ENCODE measurements around the gene RPS27. TPM values are rescaled to one million over a fixed set of nuclear protein-coding genes. Genes with fewer than 3 reads are reported as not detected.

The RPS27 gene
- total and polyA plus RNA-seq, 2 experiments from 2014 or later, result 1,371 to 3,355 TPM

GRCh38 chr1:154014154-154014907 is 23.8 kb downstream of the RPS27 start:
- no peaks in the 10 kb centered on the region; the same call in 2 of the 3 replicates for H3K9me3 Mint-ChIP-seq
- DNase-seq (ENCODE audit: low spot score), result no peak
- no peaks in the 10 kb centered on the region for H3K79me2 ChIP-seq (replicated peaks; ENCODE audit: insufficient read depth)

DNA sequence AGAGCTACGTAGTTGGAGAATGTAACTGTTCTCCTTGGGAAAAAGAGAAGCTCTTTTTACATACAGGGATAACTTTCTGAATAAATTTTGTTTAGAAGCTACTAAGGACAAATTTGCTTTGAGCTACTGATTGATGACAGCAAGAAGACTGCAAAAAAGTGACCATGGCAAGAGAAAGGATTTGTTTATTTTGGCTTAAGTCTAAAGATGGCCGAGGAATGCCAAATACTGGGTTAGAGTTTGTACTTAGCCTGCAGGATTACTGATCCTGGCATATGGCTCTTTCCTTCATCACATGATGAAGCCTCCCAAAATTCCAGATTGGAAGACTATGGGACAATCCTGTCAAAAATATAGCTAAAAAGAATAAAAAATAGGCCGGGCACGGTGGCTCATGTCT is 28.7 kb downstream of the RPS27 start:
- TF ChIP-seq ZNF462 (CRISPR knock-in tag; IDR thresholded peaks at IDR 0.05) (no peak), ZNF331 (CRISPR knock-in tag; IDR thresholded peaks at IDR 0.05; ENCODE audit: low read depth) (no peak), EZH2 (IDR thresholded peaks at IDR 0.05; ENCODE audit: low read depth, unreplicated experiment) (no peak), STAT1 (IDR thresholded peaks at IDR 0.05; ENCODE audit: unreplicated experiment) (no peak)
- TF ChIP-seq, protein P1, sequence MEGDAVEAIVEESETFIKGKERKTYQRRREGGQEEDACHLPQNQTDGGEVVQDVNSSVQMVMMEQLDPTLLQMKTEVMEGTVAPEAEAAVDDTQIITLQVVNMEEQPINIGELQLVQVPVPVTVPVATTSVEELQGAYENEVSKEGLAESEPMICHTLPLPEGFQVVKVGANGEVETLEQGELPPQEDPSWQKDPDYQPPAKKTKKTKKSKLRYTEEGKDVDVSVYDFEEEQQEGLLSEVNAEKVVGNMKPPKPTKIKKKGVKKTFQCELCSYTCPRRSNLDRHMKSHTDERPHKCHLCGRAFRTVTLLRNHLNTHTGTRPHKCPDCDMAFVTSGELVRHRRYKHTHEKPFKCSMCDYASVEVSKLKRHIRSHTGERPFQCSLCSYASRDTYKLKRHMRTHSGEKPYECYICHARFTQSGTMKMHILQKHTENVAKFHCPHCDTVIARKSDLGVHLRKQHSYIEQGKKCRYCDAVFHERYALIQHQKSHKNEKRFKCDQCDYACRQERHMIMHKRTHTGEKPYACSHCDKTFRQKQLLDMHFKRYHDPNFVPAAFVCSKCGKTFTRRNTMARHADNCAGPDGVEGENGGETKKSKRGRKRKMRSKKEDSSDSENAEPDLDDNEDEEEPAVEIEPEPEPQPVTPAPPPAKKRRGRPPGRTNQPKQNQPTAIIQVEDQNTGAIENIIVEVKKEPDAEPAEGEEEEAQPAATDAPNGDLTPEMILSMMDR (conservative IDR thresholded peaks at IDR 0.05; ENCODE audit: low read depth in 2 of 2), result no peak
- DNase-seq (ENCODE audit: low spot score) (no peak), ATAC-seq (no peak)
- Mint-ChIP-seq H3K9me3 (no peaks in the 10 kb centered on the region; the same call in 2 of the 3 replicates), H3K27me3 (ENCODE audit: insufficient read depth, low read depth, poor library complexity) (peaks cover 5% of the 10 kb centered on the region), H3K27ac (no peak overlapping the region), H3K36me3 (ENCODE audit: low read depth) (no peaks in the 10 kb centered on the region), H3K4me3 (no peak overlapping the region), H3K4me1 (no peaks in the 10 kb centered on the region)
- no peaks in the 10 kb centered on the region for H3F3A ChIP-seq (replicated peaks; ENCODE audit: low read depth)
- no peak overlapping the region for H2AFZ ChIP-seq
- H4K20me1 ChIP-seq (replicated peaks; ENCODE audit: insufficient read depth), result no peaks in the 10 kb centered on the region
- H3K4me3 ChIP-seq, result no peak overlapping the region
- no peaks in the 10 kb centered on the region for H3K36me3 ChIP-seq (ENCODE audit: insufficient read depth)
- no peaks in the 10 kb centered on the region for H3K79me2 ChIP-seq (replicated peaks; ENCODE audit: insufficient read depth)
- no peak overlapping the region for H3K4me2 ChIP-seq
- H3K9me2 ChIP-seq (ENCODE audit: insufficient read depth), result no peaks in the 10 kb centered on the region
- no peaks in the 10 kb centered on the region for H3K27me3 ChIP-seq (ENCODE audit: insufficient read depth)
- H3K4me1 ChIP-seq (ENCODE audit: insufficient read depth), result no peaks in the 10 kb centered on the region
- H3K27ac ChIP-seq (ENCODE audit: low read depth), result no peak overlapping the region

More at GRCh38 chr1:154014154-154014907, 23.8 kb downstream of the RPS27 start:
- Mint-ChIP-seq H3K27ac (no peak overlapping the region), H3K36me3 (ENCODE audit: low read depth) (no peaks in the 10 kb centered on the region), H3K27me3 (ENCODE audit: insufficient read depth, low read depth, poor library complexity) (peaks cover 5% of the 10 kb centered on the region), H3K4me3 (no peak overlapping the region), H3K4me1 (no peaks in the 10 kb centered on the region)
- H3K9me2 ChIP-seq (ENCODE audit: insufficient read depth), result no peaks in the 10 kb centered on the region
- H2AFZ ChIP-seq, result no peak overlapping the region
- no peaks in the 10 kb centered on the region for H3F3A ChIP-seq (replicated peaks; ENCODE audit: low read depth)
- no peak overlapping the region for H3K27ac ChIP-seq (ENCODE audit: low read depth)
- no peak overlapping the region for H3K4me2 ChIP-seq
- no peaks in the 10 kb centered on the region for H3K36me3 ChIP-seq (ENCODE audit: insufficient read depth)
- H3K27me3 ChIP-seq (ENCODE audit: insufficient read depth), result no peaks in the 10 kb centered on the region
- TF ChIP-seq NANOG (IDR thresholded peaks at IDR 0.05; ENCODE audit: borderline replicate concordance) (no peak), ZNF331 (CRISPR knock-in tag; IDR thresholded peaks at IDR 0.05; ENCODE audit: low read depth) (no peak), POLR2AphosphoS5 (IDR thresholded peaks at IDR 0.05; ENCODE audit: low read depth) (no peak), EZH2 (IDR thresholded peaks at IDR 0.05; ENCODE audit: low read depth, unreplicated experiment) (no peak), ZNF114 (CRISPR knock-in tag; IDR thresholded peaks at IDR 0.05) (no peak), STAT1 (IDR thresholded peaks at IDR 0.05; ENCODE audit: unreplicated experiment) (no peak), CREB1 (CRISPR knock-in tag; IDR thresholded peaks at IDR 0.05; ENCODE audit: low read depth) (no peak)
- TF ChIP-seq, protein P1 (conservative IDR thresholded peaks at IDR 0.05; ENCODE audit: low read depth in 2 of 2), result no peak
- no peaks in the 10 kb centered on the region for H4K20me1 ChIP-seq (replicated peaks; ENCODE audit: insufficient read depth)
- H3K4me1 ChIP-seq (ENCODE audit: insufficient read depth), result no peaks in the 10 kb centered on the region
- no peak for ATAC-seq
- H3K4me3 ChIP-seq, result no peak overlapping the region
